B cell (primary cell): Measurements from ENCODE around the gene ZNF766. TPM values are rescaled to one million over a fixed set of nuclear protein-coding genes. Genes with fewer than 3 reads are reported as not detected.

ENCODE experiments used
- ATAC-seq: fragments of 200-7000 bp; cut with Tn5 transposase; one replicate; pipeline ENCODE4 v1.10.0; 2021; ENCODE audit warnings: low read depth, mild to moderate bottlenecking, moderate number of reproducible peaks, moderate library complexity
- CTCF ChIA-PET: fragments of 350-600 bp; sonication (Branson Sonifier 250); formaldehyde crosslinking; loops from one replicate; lab custom pipeline; 2021; ENCODE audit warnings: antibody characterized with exemption, inconsistent platforms; lab: Charles Lee
- POLR2A ChIA-PET: fragments of 350-600 bp; sonication (Branson Sonifier 250); formaldehyde crosslinking; loops from one replicate; lab custom pipeline; 2021; ENCODE audit warnings: antibody characterized with exemption; lab: Charles Lee
- DNase-seq: peaks from one replicate; pipeline ENCODE4 v3.0.0; 2013
- H2AFZ ChIP-seq: 2 replicates; pipeline ENCODE4 v1.6.1; 2012; ENCODE audit warnings: mild to moderate bottlenecking, low read depth, low read length; ENCODE audit not compliant: insufficient read depth, poor library complexity, severe bottlenecking
- H3K27ac ChIP-seq, 2 donors: 1 replicate in 1 of 2; 2 replicates in 1 of 2; pipeline ENCODE4 v1.5.1; 2012 to 2013; ENCODE audit warnings: low read length in 2 of 2, mild to moderate bottlenecking in 2 of 2, moderate library complexity in 1 of 2
- H3K27me3 ChIP-seq, 4 experiments: fragments of 200-600 bp in 1 of 4; sonication (generic) in 1 of 4; replicated peaks in 1 of 4; 1 replicate in 2 of 4; 2 replicates in 2 of 4; pipeline versions ENCODE4 v1.6.1 to v1.7.0; 2013 to 2016; ENCODE audit warnings: low read length in 3 of 4, mild to moderate bottlenecking in 2 of 4, mixed read lengths in 1 of 4, moderate library complexity in 1 of 4; ENCODE audit not compliant: insufficient read depth in 4 of 4, control insufficient read depth in 3 of 4; ENCODE audit errors: control extremely low read depth in 1 of 4
- H3K36me3 ChIP-seq, 2 experiments: replicated peaks in 1 of 2; 1 replicate in 1 of 2; 2 replicates in 1 of 2; pipeline versions ENCODE4 v1.6.1 to v1.7.1; 2013; ENCODE audit warnings: low read length in 1 of 2; ENCODE audit not compliant: insufficient read depth in 2 of 2, control insufficient read depth in 1 of 2; ENCODE audit errors: control extremely low read depth in 1 of 2, extremely low read depth in 1 of 2
- H3K4me1 ChIP-seq, 2 donors: fragments of 200-600 bp in 1 of 2; sonication (generic) in 1 of 2; 1 replicate in 1 of 2; 2 replicates in 1 of 2; pipeline versions ENCODE4 v1.5.1 to v1.6.1; 2013 to 2017; ENCODE audit warnings: low read length in 2 of 2; ENCODE audit not compliant: control insufficient read depth in 2 of 2, insufficient read depth in 2 of 2
- H3K4me2 ChIP-seq: replicated peaks from 2 replicates; pipeline ENCODE3; 2012; ENCODE audit warnings: mild to moderate bottlenecking, low read depth, low read length; ENCODE audit not compliant: poor library complexity, severe bottlenecking
- H3K4me3 ChIP-seq, 5 experiments: fragments of 200-600 bp in 1 of 5; sonication (generic) in 1 of 5; 1 replicate in 3 of 5; 2 replicates in 2 of 5; pipeline versions ENCODE4 v1.5.1 to v1.7.0; 2011 to 2016; ENCODE audit warnings: low read length in 4 of 5, mild to moderate bottlenecking in 4 of 5, low read depth in 2 of 5, control low read depth in 1 of 5, moderate library complexity in 1 of 5; ENCODE audit not compliant: insufficient read depth in 1 of 5; ENCODE audit errors: control extremely low read depth in 1 of 5, extremely low read depth in 1 of 5
- H3K79me2 ChIP-seq: fragments of 200-600 bp; sonication (generic); one replicate; pipeline ENCODE4 v1.6.0; 2016; ENCODE audit warnings: low read length; ENCODE audit not compliant: control insufficient read depth, insufficient read depth
- H3K9ac ChIP-seq: fragments of 200-600 bp; sonication (generic); 2 replicates; pipeline ENCODE4 v1.6.1; 2017; ENCODE audit warnings: mild to moderate bottlenecking, low read length, moderate library complexity
- H3K9me3 ChIP-seq, 3 donors: one replicate each; pipeline versions ENCODE4 v1.6.1 to v1.7.1; 2013; ENCODE audit warnings: low read length in 2 of 3; ENCODE audit not compliant: control insufficient read depth in 2 of 3, insufficient read depth in 1 of 3; ENCODE audit errors: control extremely low read depth in 1 of 3
- H4K20me1 ChIP-seq: 2 replicates; pipeline ENCODE4 v1.6.0; 2012; ENCODE audit warnings: mild to moderate bottlenecking, low read length; ENCODE audit not compliant: insufficient read depth, control insufficient read depth, poor library complexity, severe bottlenecking
- H3K27ac Mint-ChIP-seq: one replicate; pipeline ENCODE4 v1.8.0; 2021; ENCODE audit warnings: mixed read lengths
- H3K27me3 Mint-ChIP-seq: one replicate; pipeline ENCODE4 v1.8.0; 2021; ENCODE audit warnings: mixed read lengths
- H3K4me1 Mint-ChIP-seq: one replicate; pipeline ENCODE4 v1.8.0; 2021; ENCODE audit warnings: mixed read lengths
- H3K4me3 Mint-ChIP-seq: one replicate; pipeline ENCODE4 v1.8.0; 2021; ENCODE audit warnings: mixed read lengths
- H3K9me3 Mint-ChIP-seq: one replicate; pipeline ENCODE4 v1.8.0; 2022; ENCODE audit warnings: mixed read lengths; ENCODE audit not compliant: insufficient read depth
- EZH2 ChIP-seq: IDR thresholded peaks from 2 replicates; pipeline ENCODE4 v1.6.1; 2012; ENCODE audit warnings: borderline replicate concordance, low read depth, mild to moderate bottlenecking, moderate library complexity, low read length; ENCODE audit not compliant: insufficient read depth, poor library complexity, severe bottlenecking
- WGBS: methylation state at CpG from one replicate; pipeline ENCODE4 v1.1.5; 2013; ENCODE audit warnings: missing lambda C conversion rate; ENCODE audit not compliant: insufficient coverage; 5-methylcytosine and 5-hydroxymethylcytosine counted together
- intact Hi-C: fragments of 100-400 bp; cut with micrococcal nuclease; formaldehyde crosslinking; loops from one replicate; pipeline ENCODE4 v1.10.0; 2022
- polyA plus RNA-seq: library from polyadenylated mRNA; depleted of rRNA; stranded (reverse); fragments of >200 nt; gene quantifications from 2 replicates; pipeline ENCODE4 v1.2.3, GENCODE V29; 2012
- total RNA-seq, 2 donors: library from RNA; stranded (reverse); fragments of 120-200 nt in 1 of 2; gene quantifications; 1 replicate in 1 of 2; 2 replicates in 1 of 2; pipeline versions ENCODE4 v1.2.3 to v1.2.4, GENCODE V29; 2013 to 2022
- TF ChIP-seq, protein P1 (sequence below): fragments of 200-600 bp; IDR thresholded peaks from one replicate; pipeline ENCODE4 v1.8.0; 2022; ENCODE audit warnings: antibody characterized with exemption, mild to moderate bottlenecking

ZNF766 gene
- total and polyA plus RNA-seq, 2 donors (not counting 1 experiment from before 2014, with no cell fraction given): 9.9 to 48.3 TPM

DNA sequence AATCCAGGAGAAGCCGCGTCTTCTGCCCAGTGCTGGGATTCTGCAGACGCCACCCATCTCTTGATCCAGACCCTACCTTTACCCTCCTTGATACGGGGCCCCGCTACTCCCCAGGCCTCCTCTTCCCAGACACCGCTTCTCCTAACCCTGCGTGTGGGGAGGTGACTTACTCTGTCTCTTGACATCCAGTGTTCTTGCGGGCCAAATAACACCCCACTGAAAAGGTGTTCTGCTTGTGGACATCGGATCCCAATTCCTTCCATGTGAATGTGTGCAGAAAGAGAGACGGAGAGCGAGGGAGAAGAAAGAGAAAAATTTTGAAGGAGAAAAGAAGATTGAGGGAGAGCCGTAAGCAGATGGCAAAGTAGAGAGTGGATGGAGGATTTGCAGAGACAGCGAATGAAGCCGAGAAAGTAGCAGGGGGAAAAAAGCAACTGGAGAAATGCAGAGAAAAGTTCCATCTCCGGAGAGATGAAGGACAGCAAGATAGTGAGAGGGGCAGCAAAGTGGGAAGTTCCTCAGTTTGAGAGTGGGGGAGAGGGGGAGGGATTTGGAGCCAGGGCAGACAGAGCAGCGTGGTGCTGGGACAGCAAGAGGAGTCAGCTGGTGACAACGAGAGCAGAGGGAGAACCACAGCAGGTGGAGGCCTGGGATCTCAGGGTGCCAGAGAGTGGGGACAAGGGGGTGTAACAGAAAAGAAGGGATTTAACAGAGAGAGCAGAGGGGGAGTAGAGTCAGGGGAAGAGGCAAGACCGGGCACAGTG lies 28.4 kb downstream of the ZNF766 start:
- ATAC-seq: no peak
- H3K79me2 ChIP-seq: peaks cover 16% of the 10 kb centered on the region
- no peaks in the 10 kb centered on the region for H4K20me1 ChIP-seq
- ChIA-PET POLR2A (no interaction called here), CTCF (no interaction called here)
- peaks cover 11 to 16% of the 10 kb centered on the region in 2 donors for H3K4me1 ChIP-seq
- peaks cover 1 to 40% (median 11%) of the 10 kb centered on the region in 3 donors for H3K9me3 ChIP-seq
- no peaks in the 10 kb centered on the region for H3K27me3 ChIP-seq
- H3K9me3 Mint-ChIP-seq: peaks cover 5% of the 10 kb centered on the region
- peaks cover 5 to 29% of the 10 kb centered on the region in 2 experiments for H3K36me3 ChIP-seq
- 24% methylated on average over 12 of the region's 18 CpGs for WGBS
- H3K4me2 ChIP-seq: peak overlapping the region; percentile 86
- peak overlapping the region; percentile 99 for H3K9ac ChIP-seq
- H2AFZ ChIP-seq: peak overlapping the region; percentile 91
- H3K27ac Mint-ChIP-seq: peak overlapping the region; percentile 98
- peak overlapping the region; percentile 96 for H3K4me3 Mint-ChIP-seq
- H3K27me3 Mint-ChIP-seq: no peaks in the 10 kb centered on the region
- H3K27ac ChIP-seq: peak overlapping the region; percentile 94 to 96
- peaks cover 21% of the 10 kb centered on the region for H3K4me1 Mint-ChIP-seq
- H3K4me3 ChIP-seq: peak overlapping the region; percentile 86 to 98 (median 98)
- TF ChIP-seq, protein P1, sequence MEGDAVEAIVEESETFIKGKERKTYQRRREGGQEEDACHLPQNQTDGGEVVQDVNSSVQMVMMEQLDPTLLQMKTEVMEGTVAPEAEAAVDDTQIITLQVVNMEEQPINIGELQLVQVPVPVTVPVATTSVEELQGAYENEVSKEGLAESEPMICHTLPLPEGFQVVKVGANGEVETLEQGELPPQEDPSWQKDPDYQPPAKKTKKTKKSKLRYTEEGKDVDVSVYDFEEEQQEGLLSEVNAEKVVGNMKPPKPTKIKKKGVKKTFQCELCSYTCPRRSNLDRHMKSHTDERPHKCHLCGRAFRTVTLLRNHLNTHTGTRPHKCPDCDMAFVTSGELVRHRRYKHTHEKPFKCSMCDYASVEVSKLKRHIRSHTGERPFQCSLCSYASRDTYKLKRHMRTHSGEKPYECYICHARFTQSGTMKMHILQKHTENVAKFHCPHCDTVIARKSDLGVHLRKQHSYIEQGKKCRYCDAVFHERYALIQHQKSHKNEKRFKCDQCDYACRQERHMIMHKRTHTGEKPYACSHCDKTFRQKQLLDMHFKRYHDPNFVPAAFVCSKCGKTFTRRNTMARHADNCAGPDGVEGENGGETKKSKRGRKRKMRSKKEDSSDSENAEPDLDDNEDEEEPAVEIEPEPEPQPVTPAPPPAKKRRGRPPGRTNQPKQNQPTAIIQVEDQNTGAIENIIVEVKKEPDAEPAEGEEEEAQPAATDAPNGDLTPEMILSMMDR: no peak
- no peak for TF ChIP-seq EZH2
- DNase-seq: peak; percentile 17
- intact Hi-C loops: loop anchor here (1.0 to 2.0 kb wide), 5 partner anchors 28 to 806 kb away; partner anchors contain the start of genes ZNF160, ZNF766, ZNF808 and ZNF83

DNA sequence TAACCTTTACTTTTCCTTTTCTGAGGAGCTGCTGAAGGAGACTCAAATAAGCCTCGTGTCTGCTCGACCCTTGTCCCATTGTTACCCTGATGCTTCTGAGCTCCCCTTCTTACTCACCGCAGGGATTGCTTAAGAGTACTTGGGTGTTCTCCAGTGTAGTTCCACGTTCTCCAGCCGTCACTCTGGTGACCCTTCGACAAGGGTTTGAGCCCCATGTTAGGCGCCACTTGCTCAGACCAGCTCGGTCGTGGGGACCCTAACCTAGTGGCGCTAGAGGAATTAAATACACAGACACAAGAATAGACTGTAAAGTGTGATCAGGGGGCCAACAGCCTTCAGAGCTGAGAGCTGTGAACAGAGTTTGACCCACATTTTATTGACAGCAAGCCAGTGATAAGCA lies 37.9 kb downstream of the ZNF766 start:
- Histone ChIP-seq H3K4me2 (no peak overlapping the region), H3K79me2 (peaks cover 4% of the 10 kb centered on the region), H3K4me1 (no peaks in the 10 kb centered on the region), H4K20me1 (no peaks in the 10 kb centered on the region), H3K9me3 (peaks cover 12 to 82% (median 75%) of the 10 kb centered on the region in 3 donors), H3K9ac (no peak overlapping the region), H3K36me3 (peaks cover 3 to 57% of the 10 kb centered on the region in 2 experiments), H3K27ac (no peak overlapping the region), H2AFZ (no peak overlapping the region), H3K4me3 (no peak overlapping the region), H3K27me3 (no peaks in the 10 kb centered on the region)
- CTCF ChIA-PET: no interaction called here
- Mint-ChIP-seq H3K4me1 (no peaks in the 10 kb centered on the region), H3K9me3 (peaks cover 23% of the 10 kb centered on the region), H3K27ac (no peak overlapping the region), H3K27me3 (no peaks in the 10 kb centered on the region), H3K4me3 (no peak overlapping the region)
- WGBS: 100% methylated on average over 6 of the region's 10 CpGs
- ATAC-seq (no peak), DNase-seq (peak; percentile 51)
- POLR2A ChIA-PET: no interaction called here
- TF ChIP-seq, protein P1: no peak
- TF ChIP-seq EZH2: no peak
- intact Hi-C loops: no loop called here
